Heart right ventricle (tissue), 16 donors: ENCODE measurements around the gene SPATC1L. TPM values are rescaled to one million over a fixed set of nuclear protein-coding genes. Genes with fewer than 3 reads are reported as not detected.

Experiments
- ATAC-seq, 8 donors: fragments of 200-7000 bp; cut with Tn5 transposase; one replicate each; pipeline ENCODE4 v1.9.1; 2020; ENCODE audit warnings: mild to moderate bottlenecking in 8 of 8, moderate library complexity in 8 of 8, moderate number of reproducible peaks in 1 of 8
- DNase-seq, 2 donors: peaks; one replicate each; pipeline ENCODE4 v3.0.0-alpha.2; 2020
- H3K27ac ChIP-seq, 10 donors: fragments of 200-600 bp; sonication (generic) in 2 of 10; one replicate each; pipeline versions ENCODE4 v1.5.0 to v1.8.0; 2020 to 2022; ENCODE audit warnings: mild to moderate bottlenecking in 3 of 10
- H3K27me3 ChIP-seq, 7 donors: fragments of 200-600 bp; one replicate each; pipeline ENCODE4 v1.8.0; 2021 to 2022; ENCODE audit warnings: mild to moderate bottlenecking in 2 of 7
- H3K36me3 ChIP-seq, 9 donors: fragments of 200-600 bp; sonication (generic) in 1 of 9; one replicate each; pipeline versions ENCODE4 v1.5.0 to v1.8.0; 2020 to 2022; ENCODE audit warnings: mild to moderate bottlenecking in 2 of 9
- H3K4me1 ChIP-seq, 9 donors: fragments of 200-600 bp; sonication (generic) in 1 of 9; one replicate each; pipeline versions ENCODE4 v1.5.0 to v1.8.0; 2020 to 2022; ENCODE audit warnings: mild to moderate bottlenecking in 4 of 9
- H3K4me3 ChIP-seq, 10 donors: fragments of 200-600 bp; sonication (generic) in 2 of 10; one replicate each; pipeline versions ENCODE4 v1.5.0 to v1.8.0; 2020 to 2022; ENCODE audit warnings: mild to moderate bottlenecking in 7 of 10, moderate library complexity in 2 of 10
- H3K9me3 ChIP-seq, 11 donors: fragments of 200-600 bp in 10 of 11; sonication (generic) in 2 of 11; one replicate each; pipeline versions ENCODE4 v1.5.0 to v1.8.0; 2013 to 2022; ENCODE audit warnings: mild to moderate bottlenecking in 2 of 11, control low read depth in 1 of 11, moderate library complexity in 1 of 11
- WGBS, 2 donors: extraction: QIAGEN DNeasy Blood & Tissue Kit; methylation state at CpG; one replicate each; pipeline ENCODE4 v1.1.7; 2013; ENCODE audit warnings: inconsistent platforms in 1 of 2; 5-methylcytosine and 5-hydroxymethylcytosine counted together
- intact Hi-C, 10 donors: fragments of 100-400 bp; cut with DNase I; formaldehyde crosslinking; loops; one replicate each; pipeline versions ENCODE4 v1.11.1 to v1.14.2; 2022
- polyA plus RNA-seq, 2 donors: library from polyadenylated mRNA; stranded (reverse); fragments of 200-250 nt; gene quantifications; one replicate each; pipeline ENCODE4 v1.2.3, GENCODE V29; 2013
- total RNA-seq, 10 donors: library from RNA; stranded (reverse); fragmentation: NEBNext Ultra II Directional in 3 of 10; extraction: Animal tissue kit (Norgen Biotek cat#: 25700) in 3 of 10; gene quantifications; one replicate each; pipeline versions ENCODE4 v1.2.1 to v1.2.4, GENCODE V29; 2021 to 2023
- TF ChIP-seq, protein P1 (sequence below), 9 donors: fragments of 200-600 bp; sonication (generic) in 2 of 9; IDR thresholded peaks; one replicate each; pipeline versions ENCODE4 v1.5.0 to v1.8.0; 2021 to 2022; ENCODE audit warnings: antibody characterized with exemption in 9 of 9, mild to moderate bottlenecking in 5 of 9, moderate library complexity in 1 of 9
- donor health status: Arrhythmogenic right ventricular cardiomyopathy.
- donor health status: ischemic (EF 13 %, LVEDD 7.1; RV severe dilation, severe dysfunction).
- donor health status: healthy with polysubstance abuse.
- donor health status: DM: no; HTN: yes; CAD: no.
- donor health status: DM: no; HTN: no; CAD: no.
- donor health status: ischemic (EF 25% LVEDD 6.9; RV normal size, moderate dysfunction).
- donor health status: ischemic (EF 25% LVEDD 5.7; RV mildly dilated, moderate dysfunction).
- donor health status: healthy.
- donor health status: DM: yes; HTN: yes; CAD: no.
- donor health status: Ischemic cardiomyopathy.
- donor health status: ischemic (EF 35%, LVEDD 5.7; RV mildly dilated, moderate dysfunction).
- donor health status: nonischemic (EF 11% LVEDD 7.7; RV severe dilation, severe dysfunction).
- donor health status: DM: yes; HTN: yes; CAD: no.
- donor health status: PGD.
- donor health status: ischemic (EF 29% LVEDD 5.4; RV normal size, mild dysfunction).
- donor health status: nonischemic (EF 23%, LVEDD 6.1; RV moderate dilation, normal function).

The SPATC1L gene
- total and polyA plus RNA-seq, 12 donors: 4.7 to 14.6 (median 8.4) TPM

DNA sequence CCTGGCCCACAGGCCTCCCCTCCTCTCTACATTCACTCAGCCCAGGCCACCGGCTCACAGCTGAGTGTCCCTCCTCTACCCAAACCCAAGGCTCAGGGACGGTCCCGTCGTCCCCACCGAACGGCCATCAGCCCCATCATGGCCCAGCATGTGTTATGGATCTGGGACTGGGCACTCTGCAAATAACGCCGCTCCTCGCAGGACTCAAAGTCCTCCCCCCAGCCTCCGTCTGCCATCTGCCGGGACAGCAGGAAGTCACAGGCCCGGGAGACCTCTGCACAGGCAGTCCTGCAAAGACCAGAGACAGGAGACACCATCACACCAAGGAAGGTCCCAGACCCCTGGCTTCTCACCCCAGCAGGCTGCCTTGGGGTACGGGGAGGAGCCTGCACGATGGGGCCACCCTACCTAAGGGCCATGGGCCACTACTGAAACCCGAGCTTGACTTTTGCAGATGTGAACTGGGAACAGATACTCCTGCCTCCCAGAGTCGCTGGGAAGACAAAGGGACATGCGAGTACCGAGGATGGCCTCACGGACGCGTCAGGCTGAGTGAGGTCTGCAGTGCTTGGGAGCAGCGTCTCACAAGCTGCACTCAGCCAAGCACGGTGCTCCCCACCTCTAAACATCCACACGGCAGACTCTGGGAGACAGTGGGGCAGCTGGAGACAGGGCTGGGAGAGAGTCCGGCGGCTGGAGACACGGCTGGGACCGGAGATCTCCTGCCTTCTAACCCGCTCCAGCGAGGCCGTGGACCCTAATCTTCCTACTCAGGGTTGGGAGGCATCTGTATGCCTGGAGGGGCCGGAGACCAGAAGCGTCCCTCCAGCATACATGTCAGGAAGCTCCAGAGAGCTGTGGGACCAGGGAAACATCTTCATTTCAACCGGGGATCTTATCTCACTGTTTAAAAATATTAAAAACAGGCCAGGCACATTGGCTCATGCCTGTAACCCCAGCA lies 10.4 kb upstream of the SPATC1L start:
- no peak overlapping the region for H3K4me3 ChIP-seq
- H3K27ac ChIP-seq: no peak overlapping the region
- TF ChIP-seq, protein P1, sequence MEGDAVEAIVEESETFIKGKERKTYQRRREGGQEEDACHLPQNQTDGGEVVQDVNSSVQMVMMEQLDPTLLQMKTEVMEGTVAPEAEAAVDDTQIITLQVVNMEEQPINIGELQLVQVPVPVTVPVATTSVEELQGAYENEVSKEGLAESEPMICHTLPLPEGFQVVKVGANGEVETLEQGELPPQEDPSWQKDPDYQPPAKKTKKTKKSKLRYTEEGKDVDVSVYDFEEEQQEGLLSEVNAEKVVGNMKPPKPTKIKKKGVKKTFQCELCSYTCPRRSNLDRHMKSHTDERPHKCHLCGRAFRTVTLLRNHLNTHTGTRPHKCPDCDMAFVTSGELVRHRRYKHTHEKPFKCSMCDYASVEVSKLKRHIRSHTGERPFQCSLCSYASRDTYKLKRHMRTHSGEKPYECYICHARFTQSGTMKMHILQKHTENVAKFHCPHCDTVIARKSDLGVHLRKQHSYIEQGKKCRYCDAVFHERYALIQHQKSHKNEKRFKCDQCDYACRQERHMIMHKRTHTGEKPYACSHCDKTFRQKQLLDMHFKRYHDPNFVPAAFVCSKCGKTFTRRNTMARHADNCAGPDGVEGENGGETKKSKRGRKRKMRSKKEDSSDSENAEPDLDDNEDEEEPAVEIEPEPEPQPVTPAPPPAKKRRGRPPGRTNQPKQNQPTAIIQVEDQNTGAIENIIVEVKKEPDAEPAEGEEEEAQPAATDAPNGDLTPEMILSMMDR (IDR thresholded peaks at IDR 0.05): no peak
- H3K9me3 ChIP-seq: no peaks in the 10 kb centered on the region
- ATAC-seq (peak in 1 of 8 donors; percentile 18), DNase-seq (no peak)
- H3K36me3 ChIP-seq: peaks cover 0 to 93% (median 26%) of the 10 kb centered on the region in 9 donors
- peaks cover under 1 to 15% (median 3%) of the 10 kb centered on the region in 9 donors for H3K4me1 ChIP-seq
- H3K27me3 ChIP-seq: no peaks in the 10 kb centered on the region
- WGBS, 2 donors: 91 to 94% methylated on average over 34 of the region's 34 CpGs
- intact Hi-C loops: loop anchor here in 1 of 10 donors (10.0 kb wide), 1 partner anchor 80 kb away; no protein-coding TSS in a partner anchor

DNA sequence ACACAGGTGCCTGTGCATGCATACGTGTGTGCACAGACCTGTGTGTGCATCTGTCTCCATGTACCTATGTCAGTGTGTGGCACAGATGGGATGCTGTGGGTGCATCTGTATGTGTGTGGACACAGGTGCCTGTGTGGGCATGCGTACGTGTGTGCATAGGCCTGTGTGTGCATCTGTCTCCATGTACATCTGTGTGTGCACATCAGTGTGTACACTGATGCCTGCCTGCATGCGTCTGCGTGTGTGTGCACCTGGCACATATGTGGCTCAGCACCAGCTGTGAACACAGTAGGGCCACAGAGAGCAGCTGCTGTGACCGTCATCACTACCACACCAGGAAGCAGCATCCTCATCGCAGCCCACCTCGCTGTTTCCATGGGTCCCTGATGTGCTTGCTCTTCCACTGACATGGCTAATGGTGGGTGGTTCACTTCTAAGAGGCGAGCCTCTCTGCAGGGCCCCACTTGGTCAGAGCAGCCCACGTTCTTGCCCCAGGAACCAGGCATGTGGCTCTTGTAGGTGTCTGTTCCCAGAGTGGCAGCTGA lies 9.6 kb upstream of the SPATC1L start:
- TF ChIP-seq, protein P1 (IDR thresholded peaks at IDR 0.05): no peak
- Histone ChIP-seq H3K4me3 (no peak overlapping the region), H3K4me1 (peaks cover 8 to 23% (median 10%) of the 10 kb centered on the region in 9 donors), H3K27me3 (no peaks in the 10 kb centered on the region), H3K9me3 (no peaks in the 10 kb centered on the region), H3K27ac (no peak overlapping the region), H3K36me3 (peaks cover 0 to 90% (median 21%) of the 10 kb centered on the region in 9 donors)
- ATAC-seq (no peak), DNase-seq (no peak)
- 93 to 95% methylated on average over 10 of the region's 10 CpGs for WGBS, 2 donors
- intact Hi-C loops: loop anchor here in 1 of 10 donors (10.0 kb wide), 1 partner anchor 81 kb away; no protein-coding TSS in a partner anchor

DNA sequence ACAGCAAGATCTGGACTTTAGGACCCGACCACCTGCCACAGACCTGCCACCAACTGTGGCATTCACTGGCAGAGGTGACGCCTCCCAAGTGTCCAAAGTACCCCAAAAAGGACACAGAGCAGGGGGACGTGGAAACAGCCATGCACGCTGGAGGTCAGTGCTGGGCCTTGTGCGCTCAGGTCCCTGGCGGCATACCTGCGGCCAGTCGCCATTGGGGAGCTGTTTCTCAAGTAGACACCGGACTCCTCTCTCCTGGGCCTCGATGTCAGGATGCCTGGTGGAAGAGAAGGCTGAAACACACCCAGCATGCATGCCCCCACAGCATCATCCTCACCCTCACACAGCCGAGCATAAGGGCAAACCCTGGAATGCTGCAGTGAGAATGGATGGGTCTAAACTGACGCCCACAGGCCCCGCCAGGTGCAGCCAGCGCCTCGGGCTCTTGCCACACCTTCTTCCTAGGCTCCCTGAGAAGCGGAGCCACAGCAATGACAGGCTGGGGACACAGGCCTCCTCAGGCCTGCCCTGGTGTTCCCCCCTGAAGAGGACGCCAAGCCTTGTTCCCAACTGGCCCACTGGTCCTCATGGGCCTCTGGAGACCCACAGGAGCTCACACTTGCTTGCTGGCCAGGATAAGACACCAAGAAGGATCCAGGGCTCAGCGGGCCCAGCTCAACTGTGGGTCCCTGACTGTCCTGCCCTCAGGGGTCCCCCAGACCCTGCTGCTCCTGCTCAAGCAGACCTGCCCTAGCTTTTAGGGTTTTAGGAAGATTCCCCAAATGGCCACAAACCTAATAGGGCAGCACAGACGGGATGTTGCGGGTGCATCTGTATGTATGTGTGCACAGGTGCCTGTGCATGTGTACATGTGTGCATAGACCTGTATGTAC lies 7.7 kb upstream of the SPATC1L start:
- H3K27me3 ChIP-seq: no peaks in the 10 kb centered on the region
- no peak for DNase-seq
- H3K27ac ChIP-seq: peak overlapping the region in 1 of 10 donors; percentile 23
- H3K36me3 ChIP-seq: peaks cover 0 to 72% (median 21%) of the 10 kb centered on the region in 9 donors
- intact Hi-C loops: loop anchor here in 1 of 10 donors (10.0 kb wide), 1 partner anchor 83 kb away; no protein-coding TSS in a partner anchor
- H3K4me1 ChIP-seq: peaks cover 15 to 38% (median 24%) of the 10 kb centered on the region in 9 donors
- TF ChIP-seq, protein P1 (IDR thresholded peaks at IDR 0.05): no peak
- no peak overlapping the region for H3K4me3 ChIP-seq
- WGBS, 2 donors: 97 to 98% methylated on average over 20 of the region's 20 CpGs
- no peaks in the 10 kb centered on the region for H3K9me3 ChIP-seq
- no peak for ATAC-seq
